ENCODE measurements around the gene EML3. TPM values are rescaled to one million over a fixed set of nuclear protein-coding genes. Genes with fewer than 3 reads are reported as not detected.
A peak's percentile ranks its signal among the peaks of the same experiment; 100 is the strongest.

The EML3 gene
- total and polyA plus RNA-seq, 2 of the 13 experiments (the other 11 are each of a cell fraction or from before 2014, with no cell fraction given), result 10.6 to 12.3 TPM

DNA sequence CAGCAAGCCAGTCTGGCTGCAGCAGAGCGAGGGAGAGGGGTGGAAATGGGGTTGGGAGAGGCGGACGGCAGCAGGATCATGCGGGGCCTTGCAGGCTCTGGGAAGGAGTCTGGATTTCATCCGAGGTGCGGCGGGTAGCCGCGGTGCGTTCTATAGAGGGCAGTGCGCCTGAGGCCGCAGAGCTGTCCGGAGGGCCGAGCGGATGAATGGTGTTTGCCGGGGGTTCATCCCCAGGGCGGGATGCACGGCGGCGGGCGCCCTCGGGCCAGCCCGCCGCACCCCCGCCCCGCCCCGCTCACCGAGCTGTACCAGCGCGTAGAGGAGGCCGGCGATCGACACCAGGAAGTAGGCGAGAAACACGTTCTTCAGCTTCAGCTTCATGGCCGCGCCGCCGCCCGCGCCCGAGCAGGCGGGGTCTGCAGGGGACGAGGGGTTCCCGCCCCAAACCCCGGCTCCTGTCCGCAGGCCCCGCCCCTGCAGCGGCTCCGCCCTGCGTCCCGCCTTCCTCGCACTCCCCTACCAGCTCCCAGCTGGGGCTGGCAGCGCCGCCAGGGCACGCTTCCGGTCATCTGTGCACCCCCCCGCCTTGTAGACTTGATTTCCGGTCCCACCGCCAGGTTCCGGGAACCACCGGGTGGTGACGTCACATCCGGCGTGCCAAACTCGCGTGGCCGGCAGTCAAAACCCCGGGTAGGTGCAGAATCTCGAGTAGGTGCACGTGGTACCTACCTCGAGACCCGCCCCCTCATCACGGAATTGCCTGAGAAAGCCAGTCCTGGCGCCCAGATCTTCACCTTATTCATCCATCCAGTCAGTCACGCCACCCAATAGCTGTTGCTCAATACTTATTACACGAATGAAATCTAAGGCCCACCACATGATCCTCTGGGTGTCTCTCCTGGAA, 9.2 kb upstream of the EML3 start, which contains the start of gene B3GAT3:
Gene B3GAT3 (minus strand): TSS at position 420 of the 904 bp plus-strand sequence. CDS start 39 bp downstream, at position 381.
- DNase-seq (ENCODE audit: low spot score), result peak; percentile 95
- FAIRE-seq, result peak; percentile 89
- Histone ChIP-seq H4K20me1 (ENCODE audit: insufficient read depth, low read length) (no peaks in the 10 kb centered on the region), H3K79me2 (ENCODE audit: insufficient read depth, low read length) (peaks cover 4% of the 10 kb centered on the region), H3K36me3 (replicated peaks in 1 of 2; ENCODE audit: control insufficient read depth in 1 of 2, insufficient read depth in 2 of 2, low read length in 2 of 2) (peaks cover 11 to 19% of the 10 kb centered on the region in 2 experiments), H3K4me3 (replicated peaks in 1 of 3; ENCODE audit: insufficient read depth in 1 of 3, low read depth in 2 of 3, low read length in 3 of 3) (peak within 1 kb of the TSS; percentile 74 to 90 (median 81)), H3K9ac (ENCODE audit: insufficient read depth, low read depth, low read length) (peak within 1 kb of the TSS; percentile 83), H3K27me3 (ENCODE audit: control insufficient read depth in 1 of 2, insufficient read depth in 2 of 2, low read length in 2 of 2) (no peaks in the 10 kb centered on the region; a peak in 1 of 5 replicates), H3K27ac (ENCODE audit: extremely low read length, insufficient read depth, low read length) (peak within 1 kb of the TSS; percentile 72), H3K4me2 (ENCODE audit: low read depth, low read length) (peak within 1 kb of the TSS; percentile 93), H3K4me1 (ENCODE audit: insufficient read depth, low read length) (peaks cover 21% of the 10 kb centered on the region), H2AFZ (ENCODE audit: low read length) (no peak within 1 kb of the TSS), H3K9me3 (ENCODE audit: low read length) (no peaks in the 10 kb centered on the region)
- intact Hi-C loops (cut with micrococcal nuclease; ENCODE audit: unreplicated experiment) (no loop called here), in situ Hi-C loops (cut with HindIII; ENCODE audit: extremely low pct_ligation_motif_present, low pct_unique_long_range_greater_than_20kb) (no loop called here)
- BruUV-seq (replicated peaks), result no TSS peak
- ChIA-PET CTCF (ENCODE audit: low intra/inter-chr PET ratio, low total read pairs) (interaction anchor here (1.9 kb wide), 1 partner anchor 9 kb away, joined by 6 read pairs; the partner anchor contains the start of genes EML3 and ROM1), POLR2A (interaction anchor here (0.7 to 4.5 kb wide), 28 partner anchors 10 to 234 kb away, joined by 3 to 80 read pairs (median 6); partner anchors contain the start of genes C11orf98, CSKMT, EEF1G and EML3)
- 7% methylated on average over 18 of the region's 77 CpGs for WGBS (ENCODE audit: low lambda C conversion rate)
- peak; percentile 95 for ATAC-seq
- peak; percentile 40 for TF ChIP-seq PHF5A (CRISPR knock-in tag; IDR thresholded peaks at IDR 0.05; ENCODE audit: low read depth, unreplicated experiment)
- peak; percentile 93; the same call in 1 of the 2 replicates for TF ChIP-seq ZNF772 (CRISPR knock-in tag; IDR thresholded peaks at IDR 0.05)
- peak; percentile 75 for TF ChIP-seq HDAC2 (CRISPR knock-in tag; IDR thresholded peaks at IDR 0.05)
- peak; percentile 89 for TF ChIP-seq ZNF331 (CRISPR knock-in tag; IDR thresholded peaks at IDR 0.05)
- TF ChIP-seq, protein P1, sequence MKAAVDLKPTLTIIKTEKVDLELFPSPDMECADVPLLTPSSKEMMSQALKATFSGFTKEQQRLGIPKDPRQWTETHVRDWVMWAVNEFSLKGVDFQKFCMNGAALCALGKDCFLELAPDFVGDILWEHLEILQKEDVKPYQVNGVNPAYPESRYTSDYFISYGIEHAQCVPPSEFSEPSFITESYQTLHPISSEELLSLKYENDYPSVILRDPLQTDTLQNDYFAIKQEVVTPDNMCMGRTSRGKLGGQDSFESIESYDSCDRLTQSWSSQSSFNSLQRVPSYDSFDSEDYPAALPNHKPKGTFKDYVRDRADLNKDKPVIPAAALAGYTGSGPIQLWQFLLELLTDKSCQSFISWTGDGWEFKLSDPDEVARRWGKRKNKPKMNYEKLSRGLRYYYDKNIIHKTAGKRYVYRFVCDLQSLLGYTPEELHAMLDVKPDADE (CRISPR knock-in tag; IDR thresholded peaks at IDR 0.05), result no peak
- TF ChIP-seq, protein P2, sequence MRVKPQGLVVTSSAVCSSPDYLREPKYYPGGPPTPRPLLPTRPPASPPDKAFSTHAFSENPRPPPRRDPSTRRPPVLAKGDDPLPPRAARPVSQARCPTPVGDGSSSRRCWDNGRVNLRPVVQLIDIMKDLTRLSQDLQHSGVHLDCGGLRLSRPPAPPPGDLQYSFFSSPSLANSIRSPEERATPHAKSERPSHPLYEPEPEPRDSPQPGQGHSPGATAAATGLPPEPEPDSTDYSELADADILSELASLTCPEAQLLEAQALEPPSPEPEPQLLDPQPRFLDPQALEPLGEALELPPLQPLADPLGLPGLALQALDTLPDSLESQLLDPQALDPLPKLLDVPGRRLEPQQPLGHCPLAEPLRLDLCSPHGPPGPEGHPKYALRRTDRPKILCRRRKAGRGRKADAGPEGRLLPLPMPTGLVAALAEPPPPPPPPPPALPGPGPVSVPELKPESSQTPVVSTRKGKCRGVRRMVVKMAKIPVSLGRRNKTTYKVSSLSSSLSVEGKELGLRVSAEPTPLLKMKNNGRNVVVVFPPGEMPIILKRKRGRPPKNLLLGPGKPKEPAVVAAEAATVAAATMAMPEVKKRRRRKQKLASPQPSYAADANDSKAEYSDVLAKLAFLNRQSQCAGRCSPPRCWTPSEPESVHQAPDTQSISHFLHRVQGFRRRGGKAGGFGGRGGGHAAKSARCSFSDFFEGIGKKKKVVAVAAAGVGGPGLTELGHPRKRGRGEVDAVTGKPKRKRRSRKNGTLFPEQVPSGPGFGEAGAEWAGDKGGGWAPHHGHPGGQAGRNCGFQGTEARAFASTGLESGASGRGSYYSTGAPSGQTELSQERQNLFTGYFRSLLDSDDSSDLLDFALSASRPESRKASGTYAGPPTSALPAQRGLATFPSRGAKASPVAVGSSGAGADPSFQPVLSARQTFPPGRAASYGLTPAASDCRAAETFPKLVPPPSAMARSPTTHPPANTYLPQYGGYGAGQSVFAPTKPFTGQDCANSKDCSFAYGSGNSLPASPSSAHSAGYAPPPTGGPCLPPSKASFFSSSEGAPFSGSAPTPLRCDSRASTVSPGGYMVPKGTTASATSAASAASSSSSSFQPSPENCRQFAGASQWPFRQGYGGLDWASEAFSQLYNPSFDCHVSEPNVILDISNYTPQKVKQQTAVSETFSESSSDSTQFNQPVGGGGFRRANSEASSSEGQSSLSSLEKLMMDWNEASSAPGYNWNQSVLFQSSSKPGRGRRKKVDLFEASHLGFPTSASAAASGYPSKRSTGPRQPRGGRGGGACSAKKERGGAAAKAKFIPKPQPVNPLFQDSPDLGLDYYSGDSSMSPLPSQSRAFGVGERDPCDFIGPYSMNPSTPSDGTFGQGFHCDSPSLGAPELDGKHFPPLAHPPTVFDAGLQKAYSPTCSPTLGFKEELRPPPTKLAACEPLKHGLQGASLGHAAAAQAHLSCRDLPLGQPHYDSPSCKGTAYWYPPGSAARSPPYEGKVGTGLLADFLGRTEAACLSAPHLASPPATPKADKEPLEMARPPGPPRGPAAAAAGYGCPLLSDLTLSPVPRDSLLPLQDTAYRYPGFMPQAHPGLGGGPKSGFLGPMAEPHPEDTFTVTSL (CRISPR knock-in tag; IDR thresholded peaks at IDR 0.05; ENCODE audit: borderline replicate concordance), result 0 out of 2 replicates have a peak, but pooled peaks have one; percentile 14
- TF ChIP-seq NFE2L1 (CRISPR knock-in tag; IDR thresholded peaks at IDR 0.05; ENCODE audit: borderline replicate concordance), result no peak
- TF ChIP-seq ZNF775 (CRISPR knock-in tag; IDR thresholded peaks at IDR 0.05; ENCODE audit: borderline replicate concordance), result no peak
- TF ChIP-seq ZNF17 (CRISPR knock-in tag; IDR thresholded peaks at IDR 0.05), result no peak
- TF ChIP-seq ZNF841 (CRISPR knock-in tag; IDR thresholded peaks at IDR 0.05; ENCODE audit: borderline replicate concordance), result peak; percentile 53; the same call in 1 of the 2 replicates
- TF ChIP-seq, protein P3, sequence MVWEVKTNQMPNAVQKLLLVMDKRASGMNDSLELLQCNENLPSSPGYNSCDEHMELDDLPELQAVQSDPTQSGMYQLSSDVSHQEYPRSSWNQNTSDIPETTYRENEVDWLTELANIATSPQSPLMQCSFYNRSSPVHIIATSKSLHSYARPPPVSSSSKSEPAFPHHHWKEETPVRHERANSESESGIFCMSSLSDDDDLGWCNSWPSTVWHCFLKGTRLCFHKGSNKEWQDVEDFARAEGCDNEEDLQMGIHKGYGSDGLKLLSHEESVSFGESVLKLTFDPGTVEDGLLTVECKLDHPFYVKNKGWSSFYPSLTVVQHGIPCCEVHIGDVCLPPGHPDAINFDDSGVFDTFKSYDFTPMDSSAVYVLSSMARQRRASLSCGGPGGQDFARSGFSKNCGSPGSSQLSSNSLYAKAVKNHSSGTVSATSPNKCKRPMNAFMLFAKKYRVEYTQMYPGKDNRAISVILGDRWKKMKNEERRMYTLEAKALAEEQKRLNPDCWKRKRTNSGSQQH (CRISPR knock-in tag; IDR thresholded peaks at IDR 0.05; ENCODE audit: low read depth), result no peak; the same call in none of the 2 replicates
- TF ChIP-seq ZC3H4 (CRISPR knock-in tag; IDR thresholded peaks at IDR 0.05; ENCODE audit: borderline replicate concordance), result 0 out of 2 replicates have a peak, but pooled peaks have one; percentile 55

Data from HepG2 (cell line).